ENCODE data around the gene TUBGCP6. TPM values are rescaled to one million over a fixed set of nuclear protein-coding genes. Genes with fewer than 3 reads are reported as not detected.

Gene TUBGCP6
- total and polyA plus RNA-seq, 2 donors (not counting 3 experiments of a cell fraction or from before 2014, with no cell fraction given), result 33.1 to 45.3 TPM

DNA sequence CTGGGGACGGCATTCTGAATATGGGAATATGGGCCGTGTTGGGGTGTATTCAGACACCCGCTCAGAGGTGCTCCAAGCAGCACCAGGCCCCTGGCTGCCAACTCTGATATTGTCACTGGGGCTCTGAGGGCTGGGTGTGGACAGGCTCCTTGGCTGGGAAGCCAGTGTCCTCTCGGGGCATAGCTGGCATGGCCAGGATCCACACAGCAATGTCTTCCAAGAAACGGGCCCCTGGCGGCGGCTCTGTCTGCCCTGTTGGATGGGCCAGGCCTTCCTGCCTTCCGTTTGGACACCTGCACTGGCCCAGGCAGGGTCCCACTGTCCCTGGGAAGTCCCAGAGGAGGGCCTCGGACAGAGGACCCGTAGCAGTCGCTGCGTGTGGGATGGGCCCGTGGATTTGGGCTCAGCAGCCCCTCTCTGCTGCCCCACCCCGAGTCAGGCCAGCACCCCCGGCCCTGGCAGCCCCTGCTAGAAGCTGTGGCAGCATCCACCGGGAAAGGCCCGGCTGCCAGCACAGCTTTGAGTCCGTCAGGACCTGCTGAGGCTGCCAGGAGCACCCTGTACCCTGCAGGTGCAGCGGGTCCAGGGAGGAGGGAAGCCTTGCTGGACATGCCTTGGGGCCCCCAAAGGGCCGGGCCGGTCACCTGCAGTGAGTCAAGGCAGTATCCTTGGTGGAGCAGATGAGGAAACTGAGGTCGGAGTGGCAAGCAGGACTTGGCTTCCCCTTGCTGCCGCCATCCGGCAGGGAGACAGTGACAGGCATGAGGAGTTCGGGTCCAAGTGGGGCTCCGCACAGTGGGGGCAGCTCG is 70.2 kb downstream of the TUBGCP6 start:
- Histone ChIP-seq H3K9ac (replicated peaks; ENCODE audit: extremely low read depth, insufficient read depth, low read length) (no peak overlapping the region), H3K4me2 (ENCODE audit: insufficient read depth, low read length) (no peak overlapping the region), H3K27me3 (ENCODE audit: control insufficient read depth in 2 of 2, insufficient read depth in 2 of 2, low read length in 2 of 2) (no peaks in the 10 kb centered on the region), H3K27ac (ENCODE audit: insufficient read depth, low read depth, low read length) (no peak overlapping the region), H2AFZ (ENCODE audit: low read depth, low read length) (no peak overlapping the region), H3K4me1 (ENCODE audit: control insufficient read depth, extremely low read depth, insufficient read depth, low read length) (peaks cover 4% of the 10 kb centered on the region), H4K20me1 (replicated peaks; ENCODE audit: control insufficient read depth, extremely low read depth, insufficient read depth, low read length) (no peaks in the 10 kb centered on the region), H3K36me3 (ENCODE audit: control insufficient read depth in 2 of 2, extremely low read depth in 1 of 2, insufficient read depth in 2 of 2, low read length in 2 of 2) (no peaks in the 10 kb centered on the region), H3K79me2 (ENCODE audit: control insufficient read depth, insufficient read depth, low read length) (no peaks in the 10 kb centered on the region), H3K4me3 (replicated peaks in 1 of 3; ENCODE audit: insufficient read depth in 1 of 3, low read depth in 1 of 3, low read length in 3 of 3) (no peak overlapping the region), H3K9me1 (replicated peaks; ENCODE audit: control insufficient read depth, extremely low read depth, insufficient read depth, low read length) (no peaks in the 10 kb centered on the region), H3K9me3 (replicated peaks; ENCODE audit: control insufficient read depth, insufficient read depth, low read length) (no peaks in the 10 kb centered on the region)
- ChIA-PET POLR2A (no interaction called here), CTCF (no interaction called here)
- no TSS peak for BruUV-seq (replicated peaks)
- TF ChIP-seq, protein P1, sequence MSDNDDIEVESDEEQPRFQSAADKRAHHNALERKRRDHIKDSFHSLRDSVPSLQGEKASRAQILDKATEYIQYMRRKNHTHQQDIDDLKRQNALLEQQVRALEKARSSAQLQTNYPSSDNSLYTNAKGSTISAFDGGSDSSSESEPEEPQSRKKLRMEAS (IDR thresholded peaks at IDR 0.05; ENCODE audit: insufficient read depth, insufficient read length), result no peak
- TF ChIP-seq JUN (IDR thresholded peaks at IDR 0.05; ENCODE audit: borderline replicate concordance, insufficient read depth, insufficient read length, low read depth), result no peak
- no peak for FAIRE-seq
- dilution Hi-C loops (cut with MboI; ENCODE audit: extremely low pct_ligation_motif_present, low sequenced_read_pairs) (no loop called here), intact Hi-C loops (cut with micrococcal nuclease) (no loop called here)
- no peak for DNase-seq (ENCODE audit: low read depth, low spot score)

DNA sequence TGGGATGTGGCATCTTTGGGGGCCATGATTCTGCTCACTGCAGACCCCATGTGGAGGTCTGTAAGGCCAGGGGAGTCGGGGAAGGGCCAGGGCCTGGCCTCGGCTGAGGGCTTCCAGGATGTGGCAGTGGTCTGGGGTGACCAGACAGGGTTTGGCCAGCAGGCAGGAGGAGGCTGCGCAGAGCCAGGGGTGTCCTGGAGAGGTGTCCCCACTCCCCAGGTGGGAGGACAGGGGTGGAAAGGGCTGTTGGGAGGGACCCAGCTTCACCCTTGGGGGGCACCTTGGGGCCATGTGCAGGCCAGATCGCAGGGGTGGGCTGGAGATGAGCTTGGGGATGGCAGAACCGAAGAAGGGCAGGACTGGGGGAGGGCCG is 70.9 kb downstream of the TUBGCP6 start:
- TF ChIP-seq POLR2A (IDR thresholded peaks at IDR 0.05; ENCODE audit: low read depth, low read length), result no peak
- TF ChIP-seq, protein P1 (IDR thresholded peaks at IDR 0.05; ENCODE audit: insufficient read depth, insufficient read length), result no peak
- TF ChIP-seq EZH2 (IDR thresholded peaks at IDR 0.05; ENCODE audit: borderline replicate concordance, low read depth, low read length, severe bottlenecking), result no peak
- no peak for TF ChIP-seq FOS (IDR thresholded peaks at IDR 0.05; ENCODE audit: borderline replicate concordance, insufficient read depth, low read length)
- TF ChIP-seq POLR2AphosphoS5 (IDR thresholded peaks at IDR 0.05; ENCODE audit: insufficient read depth, low read depth, low read length), result no peak
- no peak for TF ChIP-seq GATA2 (IDR thresholded peaks at IDR 0.05; ENCODE audit: insufficient read depth, insufficient read length, low read depth, low read length)
- TF ChIP-seq, protein P2, sequence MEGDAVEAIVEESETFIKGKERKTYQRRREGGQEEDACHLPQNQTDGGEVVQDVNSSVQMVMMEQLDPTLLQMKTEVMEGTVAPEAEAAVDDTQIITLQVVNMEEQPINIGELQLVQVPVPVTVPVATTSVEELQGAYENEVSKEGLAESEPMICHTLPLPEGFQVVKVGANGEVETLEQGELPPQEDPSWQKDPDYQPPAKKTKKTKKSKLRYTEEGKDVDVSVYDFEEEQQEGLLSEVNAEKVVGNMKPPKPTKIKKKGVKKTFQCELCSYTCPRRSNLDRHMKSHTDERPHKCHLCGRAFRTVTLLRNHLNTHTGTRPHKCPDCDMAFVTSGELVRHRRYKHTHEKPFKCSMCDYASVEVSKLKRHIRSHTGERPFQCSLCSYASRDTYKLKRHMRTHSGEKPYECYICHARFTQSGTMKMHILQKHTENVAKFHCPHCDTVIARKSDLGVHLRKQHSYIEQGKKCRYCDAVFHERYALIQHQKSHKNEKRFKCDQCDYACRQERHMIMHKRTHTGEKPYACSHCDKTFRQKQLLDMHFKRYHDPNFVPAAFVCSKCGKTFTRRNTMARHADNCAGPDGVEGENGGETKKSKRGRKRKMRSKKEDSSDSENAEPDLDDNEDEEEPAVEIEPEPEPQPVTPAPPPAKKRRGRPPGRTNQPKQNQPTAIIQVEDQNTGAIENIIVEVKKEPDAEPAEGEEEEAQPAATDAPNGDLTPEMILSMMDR (IDR thresholded peaks at IDR 0.05; ENCODE audit: extremely low read depth in 1 of 2, insufficient read depth in 1 of 2, low read depth in 1 of 2, low read length in 2 of 2), result no peak
- TF ChIP-seq JUN (IDR thresholded peaks at IDR 0.05; ENCODE audit: borderline replicate concordance, insufficient read depth, insufficient read length, low read depth), result no peak
- no peak for TF ChIP-seq MYC (IDR thresholded peaks at IDR 0.05; ENCODE audit: low read depth, low read length)
- Histone ChIP-seq H3K4me3 (replicated peaks in 1 of 3; ENCODE audit: insufficient read depth in 1 of 3, low read depth in 1 of 3, low read length in 3 of 3) (no peak overlapping the region), H3K9ac (replicated peaks; ENCODE audit: extremely low read depth, insufficient read depth, low read length) (no peak overlapping the region), H3K4me2 (ENCODE audit: insufficient read depth, low read length) (no peak overlapping the region), H4K20me1 (replicated peaks; ENCODE audit: control insufficient read depth, extremely low read depth, insufficient read depth, low read length) (no peaks in the 10 kb centered on the region), H3K4me1 (ENCODE audit: control insufficient read depth, extremely low read depth, insufficient read depth, low read length) (peaks cover 4% of the 10 kb centered on the region), H3K9me3 (replicated peaks; ENCODE audit: control insufficient read depth, insufficient read depth, low read length) (no peaks in the 10 kb centered on the region), H3K9me1 (replicated peaks; ENCODE audit: control insufficient read depth, extremely low read depth, insufficient read depth, low read length) (no peaks in the 10 kb centered on the region), H2AFZ (ENCODE audit: low read depth, low read length) (no peak overlapping the region), H3K36me3 (ENCODE audit: control insufficient read depth in 2 of 2, extremely low read depth in 1 of 2, insufficient read depth in 2 of 2, low read length in 2 of 2) (no peaks in the 10 kb centered on the region), H3K79me2 (ENCODE audit: control insufficient read depth, insufficient read depth, low read length) (no peaks in the 10 kb centered on the region), H3K27ac (ENCODE audit: insufficient read depth, low read depth, low read length) (no peak overlapping the region), H3K27me3 (ENCODE audit: control insufficient read depth in 2 of 2, insufficient read depth in 2 of 2, low read length in 2 of 2) (no peaks in the 10 kb centered on the region)
- FAIRE-seq (no peak), DNase-seq (ENCODE audit: low read depth, low spot score) (no peak)
- dilution Hi-C loops (cut with MboI; ENCODE audit: extremely low pct_ligation_motif_present, low sequenced_read_pairs), result no loop called here
- BruUV-seq (replicated peaks), result no TSS peak
- ChIA-PET POLR2A (no interaction called here), CTCF (no interaction called here)
- intact Hi-C loops (cut with micrococcal nuclease), result no loop called here

All from endothelial cell of umbilical vein (primary cell).